Measurements from ENCODE around the gene UBE2G2.

Gene UBE2G2

DNA sequence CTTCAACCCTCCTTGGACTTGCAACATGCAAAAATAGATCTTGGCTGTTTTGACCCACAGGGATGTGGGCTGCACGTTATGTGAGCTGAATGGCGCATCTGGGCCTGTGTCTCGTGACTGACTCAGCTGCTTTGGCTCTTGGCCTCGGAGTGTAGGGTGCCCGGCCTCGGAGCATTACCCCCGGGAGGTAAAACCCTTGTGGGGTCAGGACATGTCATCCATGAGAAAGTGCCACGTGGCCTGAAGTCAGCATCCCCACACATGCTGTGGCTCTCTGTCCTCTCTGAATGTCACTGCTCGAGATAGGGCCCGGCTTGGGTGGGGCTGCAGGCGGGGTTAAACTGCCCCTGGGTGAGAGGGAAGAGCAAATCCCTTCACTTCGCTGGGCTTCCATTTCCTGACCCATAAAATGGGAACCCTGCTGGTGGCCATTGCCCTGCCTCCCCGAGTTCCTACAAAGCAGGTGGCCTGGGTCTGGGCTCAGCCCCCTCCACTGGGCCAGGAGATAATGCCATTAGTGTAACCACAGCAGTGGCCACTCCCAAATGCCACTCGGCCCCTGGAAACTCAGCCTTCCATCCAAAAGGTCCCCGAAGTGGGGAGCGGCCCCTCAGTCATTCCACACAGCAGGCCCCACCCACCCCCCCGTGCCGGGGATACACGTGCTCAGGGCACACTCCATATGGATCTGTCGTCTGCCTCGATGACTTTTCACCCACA, 67.4 kb downstream of the UBE2G2 start:
- TF ChIP-seq, protein P1, sequence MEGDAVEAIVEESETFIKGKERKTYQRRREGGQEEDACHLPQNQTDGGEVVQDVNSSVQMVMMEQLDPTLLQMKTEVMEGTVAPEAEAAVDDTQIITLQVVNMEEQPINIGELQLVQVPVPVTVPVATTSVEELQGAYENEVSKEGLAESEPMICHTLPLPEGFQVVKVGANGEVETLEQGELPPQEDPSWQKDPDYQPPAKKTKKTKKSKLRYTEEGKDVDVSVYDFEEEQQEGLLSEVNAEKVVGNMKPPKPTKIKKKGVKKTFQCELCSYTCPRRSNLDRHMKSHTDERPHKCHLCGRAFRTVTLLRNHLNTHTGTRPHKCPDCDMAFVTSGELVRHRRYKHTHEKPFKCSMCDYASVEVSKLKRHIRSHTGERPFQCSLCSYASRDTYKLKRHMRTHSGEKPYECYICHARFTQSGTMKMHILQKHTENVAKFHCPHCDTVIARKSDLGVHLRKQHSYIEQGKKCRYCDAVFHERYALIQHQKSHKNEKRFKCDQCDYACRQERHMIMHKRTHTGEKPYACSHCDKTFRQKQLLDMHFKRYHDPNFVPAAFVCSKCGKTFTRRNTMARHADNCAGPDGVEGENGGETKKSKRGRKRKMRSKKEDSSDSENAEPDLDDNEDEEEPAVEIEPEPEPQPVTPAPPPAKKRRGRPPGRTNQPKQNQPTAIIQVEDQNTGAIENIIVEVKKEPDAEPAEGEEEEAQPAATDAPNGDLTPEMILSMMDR (IDR thresholded peaks at IDR 0.05; ENCODE audit: low read depth, low read length): no peak

DNA sequence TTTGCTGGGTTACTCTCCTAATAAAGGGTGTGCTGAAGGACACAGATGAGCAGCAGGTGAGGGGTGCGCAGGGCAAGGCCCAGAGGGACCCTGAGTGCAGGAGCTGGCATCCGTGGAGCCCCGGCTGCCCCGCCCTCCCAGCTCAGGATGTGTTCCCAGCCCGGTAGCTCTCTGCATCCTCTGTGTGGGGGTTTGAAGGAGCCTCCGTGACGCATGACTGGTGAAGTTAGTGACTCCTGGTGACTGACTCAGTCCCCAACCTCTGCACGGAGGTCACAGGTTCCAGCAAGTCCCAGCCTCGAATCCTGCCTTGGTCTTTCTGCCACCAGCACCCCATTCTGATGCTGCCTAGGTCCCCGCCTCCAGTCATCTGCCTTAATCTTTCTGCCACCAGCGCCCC, 68.7 kb downstream of the UBE2G2 start:
- no peak for DNase-seq (ENCODE audit: extremely low read depth, low read depth)
- TF ChIP-seq, protein P1 (IDR thresholded peaks at IDR 0.05; ENCODE audit: low read depth, low read length): no peak

More for the DNA sequence above, 67.4 kb downstream of the UBE2G2 start:
- DNase-seq (ENCODE audit: extremely low read depth, low read depth): no peak

- no peak for DNase-seq (ENCODE audit: extremely low read depth, low read depth)
- TF ChIP-seq, protein P1 (IDR thresholded peaks at IDR 0.05; ENCODE audit: low read depth, low read length): no peak
These were observed 69.4 kb downstream of the UBE2G2 start for GRCh38 chr21:44732263-44732662.

DNA sequence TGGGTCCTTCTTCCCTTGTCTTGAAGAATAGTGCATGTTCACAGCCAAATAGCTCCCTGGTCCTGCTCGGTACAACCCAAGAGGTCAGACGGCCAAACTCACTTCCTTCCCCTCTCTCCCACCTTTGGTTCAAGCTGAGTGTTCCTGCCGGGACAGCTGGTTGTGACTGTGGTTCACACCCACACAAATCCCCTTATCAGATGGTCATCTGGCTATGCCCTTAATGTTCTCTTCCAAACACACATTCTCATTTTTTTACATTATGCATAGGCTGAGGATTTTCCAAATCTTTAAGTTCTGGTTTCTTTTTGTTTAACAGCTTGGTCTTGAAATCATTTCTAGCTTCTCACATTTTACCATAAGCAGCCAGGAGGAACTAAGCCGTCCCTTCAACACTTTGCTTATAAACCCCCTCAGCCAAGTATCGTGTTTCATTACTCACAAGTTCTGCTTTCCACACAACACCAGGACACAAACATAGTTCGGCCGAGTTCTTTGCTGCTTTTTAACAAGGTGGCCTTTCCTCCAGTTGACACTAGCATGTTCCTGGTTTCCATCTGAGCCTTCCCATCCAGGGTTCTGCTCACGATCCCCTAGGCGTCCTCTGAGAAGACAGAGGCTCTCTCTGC, 70.6 kb downstream of the UBE2G2 start:
- TF ChIP-seq, protein P1 (IDR thresholded peaks at IDR 0.05; ENCODE audit: low read depth, low read length): no peak

DNA sequence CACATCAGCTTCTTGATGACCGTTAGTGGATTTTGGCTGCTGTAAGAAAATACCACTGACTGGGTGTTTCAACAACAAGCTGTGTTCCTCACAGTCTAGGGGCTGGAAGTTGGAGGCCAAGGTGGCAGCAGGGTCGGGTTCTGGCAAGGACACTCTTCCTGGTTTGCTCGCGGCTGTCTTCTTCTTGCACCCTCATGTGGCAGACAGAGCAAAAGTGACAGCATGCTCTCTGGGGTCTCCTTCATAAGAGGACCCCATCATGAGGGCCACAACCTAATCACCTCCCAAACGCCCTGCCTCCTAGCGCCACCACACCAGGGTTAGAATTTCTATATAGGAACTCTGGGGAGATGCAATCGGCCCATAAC, 71.6 kb downstream of the UBE2G2 start:
- TF ChIP-seq, protein P1 (IDR thresholded peaks at IDR 0.05; ENCODE audit: low read depth, low read length): no peak
- DNase-seq (ENCODE audit: extremely low read depth, low read depth): no peak

More for the DNA sequence above, 70.6 kb downstream of the UBE2G2 start:
- no peak for DNase-seq (ENCODE audit: extremely low read depth, low read depth)

DNA sequence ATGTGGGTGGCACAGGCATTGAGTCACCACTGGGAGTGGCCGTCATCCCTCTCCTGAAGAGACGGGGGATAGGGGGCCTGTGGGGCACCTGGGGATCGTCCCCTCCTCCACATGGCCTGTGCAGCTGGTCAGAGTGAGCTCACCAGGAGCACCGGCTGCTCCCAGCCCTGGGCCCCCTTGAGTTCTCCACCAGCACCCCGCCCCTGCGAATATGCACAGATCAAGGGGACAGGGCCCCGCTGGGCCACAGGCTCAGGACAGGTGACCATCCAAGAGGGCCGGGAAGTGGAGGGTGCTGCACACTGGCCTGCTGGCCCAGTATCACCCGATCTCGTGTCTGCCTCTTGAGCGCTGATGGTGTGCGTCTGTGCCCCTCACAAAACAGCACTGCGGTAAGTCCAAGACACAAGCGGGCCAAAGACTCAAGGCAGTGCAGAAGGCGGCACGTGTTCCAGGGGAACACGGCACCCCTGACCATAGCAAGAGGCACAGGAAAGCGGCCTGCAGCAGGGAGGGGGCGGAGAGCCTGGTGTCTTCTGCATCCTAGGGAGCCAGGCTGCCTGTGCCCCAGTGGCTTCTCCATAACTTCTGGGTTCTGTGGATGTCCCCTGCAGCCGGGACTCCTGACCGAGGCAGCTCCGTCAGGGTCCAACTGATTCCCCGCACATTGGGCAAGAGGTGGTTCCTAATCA, 72.1 kb downstream of the UBE2G2 start:
- TF ChIP-seq, protein P1 (IDR thresholded peaks at IDR 0.05; ENCODE audit: low read depth, low read length): no peak
- no peak for DNase-seq (ENCODE audit: extremely low read depth, low read depth)

DNA sequence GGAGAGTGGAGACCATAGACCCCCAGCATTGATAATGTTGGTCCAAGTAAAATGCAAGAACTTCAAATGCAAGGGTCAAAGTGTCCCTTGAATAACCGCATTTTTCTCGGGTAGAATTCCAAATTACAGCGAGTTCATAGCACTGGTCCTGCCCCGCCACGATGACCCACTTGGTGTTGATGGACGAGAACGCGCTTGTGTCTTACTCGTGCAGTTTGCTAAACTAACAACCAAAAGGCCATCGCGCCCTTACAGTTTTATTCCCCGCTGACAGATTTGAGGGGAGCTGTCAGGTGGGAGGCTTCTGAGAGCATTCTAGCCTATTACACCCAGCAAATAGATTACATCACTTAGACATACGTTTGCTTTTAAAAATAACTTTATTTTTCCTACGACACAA, 72.9 kb downstream of the UBE2G2 start:
- TF ChIP-seq, protein P1 (IDR thresholded peaks at IDR 0.05; ENCODE audit: low read depth, low read length): no peak
- no peak for DNase-seq (ENCODE audit: extremely low read depth, low read depth)

All from AG09319 (cell line).